Stimulated activated CD4-positive, alpha-beta T cell treated with anti-CD3 and anti-CD28 coated beads, Interleukin-12 subunit alpha, Interleukin-12 subunit beta, amount 100 ng/mL, for 24 hours (primary cell): ENCODE data around the gene PXDN.
"Not testable (repeated sequence)": the region's sequence is repeated elsewhere in the genome, so short reads cannot be mapped to it uniquely, and the experiment has no call there.

Source experiments
- DNase-seq, 2 experiments: peaks; one replicate each; pipeline ENCODE4 v3.0.0-alpha.2; 2020; ENCODE audit warnings: low read depth in 2 of 2

PXDN gene

GRCh38 chr2:1744446-1745170, at the start of gene PXDN:
PXDN (minus strand) TSS chr2:1744515; CDS start chr2:1744455, 60 bp downstream.
- DNase-seq = no peak

DNA sequence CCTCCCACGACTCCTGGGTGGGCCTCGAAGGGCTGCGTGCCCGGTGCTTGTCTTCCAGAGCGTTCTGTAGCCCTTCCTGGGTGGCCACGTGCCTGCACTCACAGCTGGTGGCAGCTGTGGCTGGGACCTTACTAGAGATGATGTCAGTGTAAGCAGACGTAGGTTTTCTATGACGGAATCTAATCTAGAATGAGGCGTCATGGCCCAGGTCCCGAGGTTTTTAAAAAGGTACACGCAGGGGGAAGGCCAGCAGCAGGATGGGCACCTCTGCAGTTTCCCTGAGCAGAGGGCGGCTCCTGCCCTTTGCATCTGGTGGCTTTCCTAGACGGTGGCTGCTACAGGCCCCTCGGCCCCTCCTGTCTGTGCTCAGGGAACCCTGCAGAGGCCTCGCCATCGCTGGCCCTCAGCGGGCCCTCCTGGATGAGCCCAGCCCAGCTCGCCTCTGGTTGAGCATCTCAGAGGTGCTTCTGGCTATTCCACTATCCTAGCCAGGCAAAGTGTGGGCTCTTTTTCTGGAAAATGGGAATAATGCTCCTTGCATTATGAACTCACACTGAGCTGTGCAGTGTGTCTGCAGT, 49.6 kb upstream of the PXDN start:
- DNase-seq = no peak

DNA sequence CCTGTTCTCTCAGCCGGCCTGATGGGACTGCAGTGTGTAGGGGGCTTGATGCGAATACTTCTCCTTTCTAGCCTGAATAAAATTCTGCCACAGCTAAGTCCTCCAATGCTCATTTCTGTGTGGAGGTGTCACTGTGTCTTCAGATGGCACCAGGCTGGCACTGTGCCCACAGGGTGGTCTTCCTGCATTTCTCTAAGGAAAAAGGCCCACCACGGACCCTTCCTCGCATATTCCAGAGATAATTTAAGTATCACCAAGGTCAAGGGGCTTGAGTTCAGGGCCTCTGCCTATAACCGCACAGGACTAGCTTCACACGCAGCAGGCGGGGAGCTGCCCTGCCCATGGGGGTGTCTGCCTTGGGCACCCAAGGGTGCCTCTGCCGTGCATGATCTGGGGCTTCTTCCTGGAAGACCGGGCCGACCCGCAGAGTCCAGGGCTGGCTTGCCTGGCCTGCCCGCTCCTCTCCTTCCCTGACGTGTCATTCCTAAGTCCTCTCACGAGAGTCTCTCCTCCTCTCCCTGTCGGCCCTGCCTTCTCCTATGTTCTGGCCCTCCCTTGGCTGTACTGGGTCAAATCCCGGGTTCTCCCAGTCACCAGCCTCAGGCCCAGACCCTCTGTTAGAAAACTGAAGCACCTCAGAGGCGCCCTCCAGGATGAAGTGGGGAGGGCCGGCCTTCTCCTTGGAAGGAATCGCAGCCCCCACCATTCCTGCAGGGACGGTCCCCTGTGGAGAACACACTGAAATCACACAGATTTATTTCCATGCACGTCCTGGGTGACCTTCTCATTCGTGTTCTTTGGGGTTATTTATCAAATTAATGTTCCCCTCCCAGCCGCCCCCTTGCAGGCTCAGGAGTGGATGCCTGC, 48.9 kb upstream of the PXDN start:
- DNase-seq = no peak

DNA sequence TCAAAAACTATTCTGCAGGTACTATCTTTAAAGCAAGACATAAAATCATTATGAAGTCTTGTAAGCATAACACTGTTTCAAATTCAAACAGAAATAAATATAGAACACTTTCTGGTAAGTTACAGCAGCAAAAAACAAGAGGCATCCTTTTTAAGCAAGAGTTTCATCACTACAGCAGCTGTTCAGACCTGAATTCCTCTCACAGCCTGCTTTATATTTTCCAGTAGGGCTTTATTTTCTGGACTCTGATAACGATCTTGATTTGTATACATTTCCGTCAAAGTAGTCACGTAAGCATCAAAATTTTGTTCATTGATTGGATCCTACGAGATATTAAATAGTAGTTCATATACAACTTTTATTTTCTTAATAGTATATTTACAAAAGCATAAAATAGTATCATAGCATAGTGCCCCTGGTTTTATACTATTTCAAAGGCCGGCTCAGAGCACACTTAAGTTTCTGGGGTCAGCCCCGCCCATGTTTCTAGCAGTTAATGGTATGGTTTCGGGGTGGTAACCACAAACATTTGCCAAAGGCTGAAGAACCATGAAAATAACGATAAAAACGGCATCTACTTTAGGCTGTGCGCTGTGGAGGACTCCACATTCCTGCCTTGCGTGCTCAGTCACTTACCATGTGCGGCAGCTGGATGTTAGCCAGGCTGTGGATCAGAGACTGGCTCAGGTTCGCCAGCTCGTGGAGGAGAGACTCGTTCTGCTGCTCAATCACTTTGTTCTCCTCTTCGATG, 47.5 kb upstream of the PXDN start:
- DNase-seq = no peak

DNA sequence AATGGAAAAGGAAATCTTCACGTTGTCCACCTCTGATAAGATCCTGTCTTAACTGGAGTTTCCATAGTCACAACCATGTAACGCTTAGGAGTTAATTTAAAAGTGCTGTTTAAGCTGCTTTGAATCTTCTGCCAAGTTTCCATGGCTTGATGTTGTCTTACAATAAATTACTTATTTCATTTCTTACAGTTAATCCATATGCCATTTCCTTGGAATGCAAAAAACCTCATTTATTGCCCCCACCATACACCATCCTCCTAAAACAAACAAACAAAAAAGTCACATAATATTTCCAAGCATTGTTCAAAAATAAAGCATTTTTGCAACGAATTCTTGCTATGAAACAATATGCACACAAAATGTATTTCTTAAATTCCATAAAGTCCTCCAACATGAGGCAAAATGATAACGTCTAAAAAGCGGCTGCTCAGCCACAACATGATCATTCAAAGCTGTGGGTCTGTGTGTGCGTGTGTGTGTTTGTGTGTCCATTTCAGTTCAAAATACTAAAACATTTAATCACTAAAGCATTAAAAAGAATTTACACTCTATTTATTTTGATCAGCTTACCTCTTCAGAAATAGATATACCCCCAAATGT, 46.8 kb upstream of the PXDN start:
- no peak for DNase-seq

GRCh38 chr2:1790473-1790872, 46.2 kb upstream of the PXDN start:
- no peak for DNase-seq

DNA sequence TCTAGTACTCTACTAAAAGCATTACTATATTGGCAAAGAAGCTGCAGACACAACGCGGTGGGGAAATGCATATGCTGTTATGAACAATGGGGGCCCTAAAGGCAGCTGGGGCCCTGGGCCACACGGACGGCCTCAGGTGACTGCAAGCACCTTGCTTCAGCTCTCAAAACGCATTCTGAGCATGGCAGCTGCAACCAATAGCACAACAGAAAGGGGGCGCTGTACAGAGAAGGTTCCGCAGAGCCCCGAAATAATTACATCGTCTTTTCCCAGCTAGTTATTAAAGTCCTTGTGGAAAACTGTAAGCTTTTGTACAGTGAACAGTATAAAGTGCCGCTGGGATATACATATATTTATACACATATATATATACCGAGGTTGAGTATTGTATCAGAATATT, 45.3 kb upstream of the PXDN start:
- no peak for DNase-seq

DNA sequence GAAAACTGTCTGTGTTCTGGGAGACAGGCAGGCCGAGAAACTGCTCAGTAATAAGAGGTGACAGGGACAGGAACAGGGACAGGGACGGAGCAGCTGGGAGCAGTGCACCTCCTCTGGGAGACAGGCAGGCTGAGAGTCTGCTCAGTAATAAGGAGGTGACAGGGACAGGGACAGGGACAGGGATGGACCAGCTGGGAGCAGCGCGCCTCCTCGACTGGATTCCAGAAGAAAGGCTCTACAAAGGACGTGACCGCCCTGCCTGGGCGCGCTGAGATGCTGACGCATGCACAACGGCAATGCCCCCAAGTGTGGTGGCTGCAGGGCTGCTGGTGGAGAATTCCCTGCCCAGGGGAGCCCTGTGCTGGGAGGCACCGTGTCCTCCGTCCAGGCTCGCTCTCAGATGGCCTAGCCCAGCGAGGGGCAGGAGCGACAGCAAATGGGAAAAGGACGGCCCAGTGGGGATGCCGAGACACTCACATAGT, 44.2 kb upstream of the PXDN start:
- no peak for DNase-seq

DNA sequence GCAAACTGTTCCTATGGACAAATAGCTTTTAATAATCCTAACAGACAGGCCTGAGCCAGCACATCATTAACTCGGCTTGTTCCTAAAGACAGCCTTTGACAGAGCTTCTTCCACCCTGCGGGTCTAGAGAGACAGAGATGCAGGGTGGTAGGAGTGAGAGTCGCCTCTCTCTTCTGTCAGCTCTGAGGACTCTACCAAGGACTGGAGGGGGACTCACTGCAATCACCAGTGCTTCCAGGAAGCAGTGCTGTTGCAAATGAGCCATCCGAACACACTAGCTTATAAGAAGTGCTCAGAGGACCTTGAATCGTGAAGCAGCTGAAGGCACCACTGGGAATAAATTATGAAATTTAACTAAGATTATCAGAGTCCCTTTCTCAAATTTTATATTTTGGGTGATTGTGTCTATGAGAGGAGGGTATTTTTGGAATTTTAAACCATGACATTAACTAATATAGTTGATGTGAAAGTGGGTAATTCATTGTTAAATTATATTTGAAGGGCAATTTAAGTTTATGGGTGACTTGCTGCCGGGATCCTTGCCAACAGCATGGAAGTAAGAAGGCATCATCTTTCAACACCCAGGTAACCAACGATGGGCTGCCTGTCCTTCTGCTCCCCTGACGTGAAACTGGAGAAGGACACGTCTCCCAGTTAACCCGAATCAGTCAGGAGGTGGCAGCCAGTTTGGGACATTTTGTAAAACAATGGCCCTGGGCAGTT, 43.6 kb upstream of the PXDN start:
- no peak for DNase-seq

DNA sequence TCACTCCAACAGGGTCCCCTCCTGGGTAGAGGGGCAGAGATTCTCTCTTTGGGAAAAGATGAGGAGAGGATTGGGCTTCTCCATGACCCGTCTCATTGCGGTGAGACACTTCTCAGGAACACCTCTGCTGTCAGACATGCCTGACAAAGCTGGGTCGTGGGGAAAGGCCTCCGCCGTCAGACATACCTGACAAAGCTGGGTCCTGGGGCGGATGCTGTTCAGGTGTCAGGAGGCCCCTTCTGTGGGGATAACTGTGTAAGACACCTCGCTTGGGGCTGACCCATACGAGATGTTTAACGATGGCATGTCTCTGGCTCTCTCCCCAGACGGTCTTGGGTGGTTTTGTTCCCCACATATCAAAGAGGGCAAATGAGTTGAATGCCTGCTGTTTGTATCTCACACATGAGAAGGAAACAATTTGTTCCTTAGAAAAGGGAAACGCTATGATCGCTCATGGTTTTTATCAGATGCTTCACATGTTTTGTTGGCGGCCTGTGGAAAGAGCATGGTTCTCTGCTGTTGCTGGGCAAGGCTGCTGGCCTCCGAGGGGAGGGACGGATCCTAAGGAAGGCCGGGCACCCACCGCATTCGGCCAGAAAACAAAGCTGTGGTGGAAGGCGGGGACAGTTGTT, 40.8 kb upstream of the PXDN start:
- no peak for DNase-seq

DNA sequence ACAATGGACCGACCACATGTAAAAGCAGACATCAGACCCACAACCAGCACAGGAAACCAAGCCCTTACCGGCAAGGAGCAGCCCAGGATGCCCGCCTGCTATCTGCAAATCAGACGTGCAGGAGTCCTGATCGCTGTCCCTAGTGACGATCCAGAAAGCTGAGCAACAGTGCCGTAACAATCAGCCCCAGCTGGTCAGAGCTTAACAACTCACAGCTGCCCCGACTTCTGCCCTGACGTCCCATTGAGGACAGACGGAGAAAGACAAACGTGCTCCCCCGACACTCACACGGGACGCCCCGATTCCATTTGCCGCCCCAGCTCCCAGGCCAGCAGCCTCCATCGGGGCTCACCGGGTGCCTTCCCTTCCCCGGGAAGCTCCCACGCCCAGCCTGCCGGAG, 39.8 kb upstream of the PXDN start:
- DNase-seq = no peak

DNA sequence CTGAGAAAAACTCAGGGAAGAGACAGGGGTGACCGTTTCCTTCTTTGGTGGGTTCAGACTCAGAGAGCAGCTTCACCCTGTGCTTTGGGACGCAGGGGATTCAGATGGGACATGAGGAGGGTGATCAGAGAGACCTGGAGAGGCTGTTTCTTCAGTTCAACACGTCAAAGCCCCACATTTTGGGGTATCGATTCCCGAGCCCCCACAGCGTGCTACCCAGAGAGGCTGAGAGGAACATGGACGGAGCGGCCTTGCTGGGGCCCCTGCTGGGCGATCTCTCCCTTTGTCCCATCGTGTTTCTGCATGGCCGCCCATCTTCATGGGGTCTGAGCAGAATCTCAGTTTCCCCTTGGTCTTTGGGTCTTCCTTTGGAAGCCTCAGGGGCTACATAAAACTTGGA, 38.2 kb upstream of the PXDN start:
- DNase-seq = no peak

- DNase-seq = peak in 1 of 2 experiments; percentile 18
Observed at GRCh38 chr2:1781291-1782080, 37.2 kb upstream of the PXDN start.

- DNase-seq = no peak
Observed at GRCh38 chr2:1780693-1781092, 36.4 kb upstream of the PXDN start.

DNA sequence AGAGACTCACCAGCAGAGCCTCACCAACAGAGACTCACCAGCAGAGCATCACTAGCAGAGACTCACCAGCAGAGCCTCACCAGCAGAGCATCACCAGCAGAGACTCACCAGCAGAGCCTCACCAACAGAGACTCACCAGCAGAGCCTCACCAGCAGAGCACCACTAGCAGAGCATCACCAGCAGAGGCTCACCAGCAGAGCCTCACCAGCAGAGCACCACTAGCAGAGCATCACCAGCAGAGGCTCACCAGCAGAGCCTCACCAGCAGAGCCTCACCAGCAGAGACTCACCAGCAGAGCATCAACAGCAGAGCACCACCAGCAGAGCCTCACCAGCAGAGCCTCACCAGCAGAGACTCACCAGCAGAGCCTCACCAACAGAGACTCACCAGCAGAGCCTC, 35.7 kb upstream of the PXDN start:
- DNase-seq = not testable (repeated sequence)

GRCh38 chr2:1778566-1778965, 34.3 kb upstream of the PXDN start:
- no peak for DNase-seq

DNA sequence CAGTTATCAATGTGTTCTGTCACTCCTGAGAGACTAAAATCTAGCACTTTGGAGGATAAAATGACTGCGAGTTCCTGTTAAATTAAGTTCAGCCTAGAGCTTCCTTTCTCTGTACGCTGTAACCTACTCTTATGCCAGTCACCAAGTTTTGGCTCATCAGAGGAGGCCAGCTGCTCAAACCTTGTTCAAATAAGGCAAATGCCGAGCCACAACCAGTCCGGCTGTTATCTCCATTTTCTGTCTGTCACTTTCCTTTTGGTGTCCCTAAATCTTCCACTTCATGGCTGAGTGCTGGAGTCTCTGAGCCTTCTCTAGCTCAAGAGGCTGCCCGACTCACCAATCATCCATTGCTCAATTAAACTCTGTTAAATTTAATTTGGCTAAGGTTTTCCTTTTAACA, 33.5 kb upstream of the PXDN start:
- no peak for DNase-seq

- DNase-seq = no peak
Observed at GRCh38 chr2:1777156-1777555, 32.8 kb upstream of the PXDN start.

DNA sequence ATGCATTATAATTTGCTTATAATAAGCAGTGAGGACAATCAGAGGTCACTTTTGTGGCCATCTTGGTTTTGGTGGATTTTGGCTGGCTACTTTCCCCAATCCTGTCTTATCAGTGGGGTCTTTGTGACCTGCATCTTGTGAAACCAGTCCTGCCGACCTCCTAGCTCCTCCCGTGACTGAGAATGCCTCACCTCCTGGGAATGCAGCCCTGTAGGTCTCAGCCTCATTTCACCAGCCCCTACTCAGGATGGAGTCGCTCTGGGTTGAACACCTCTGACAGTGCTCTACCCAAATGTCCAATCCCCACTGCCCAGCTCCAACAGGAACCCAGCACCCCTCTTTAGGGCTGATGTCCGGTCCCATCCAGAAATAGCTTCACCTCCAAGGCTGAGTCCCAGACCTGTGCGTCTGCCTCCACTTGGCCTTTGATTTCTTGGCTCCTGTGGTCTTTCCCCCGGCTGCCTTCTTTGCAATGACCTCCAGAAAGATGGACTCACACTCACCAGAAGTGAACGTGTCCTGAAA, 31.3 kb upstream of the PXDN start:
- no peak for DNase-seq
